ENCODE data around the gene SREBF2.

SREBF2 gene

DNA sequence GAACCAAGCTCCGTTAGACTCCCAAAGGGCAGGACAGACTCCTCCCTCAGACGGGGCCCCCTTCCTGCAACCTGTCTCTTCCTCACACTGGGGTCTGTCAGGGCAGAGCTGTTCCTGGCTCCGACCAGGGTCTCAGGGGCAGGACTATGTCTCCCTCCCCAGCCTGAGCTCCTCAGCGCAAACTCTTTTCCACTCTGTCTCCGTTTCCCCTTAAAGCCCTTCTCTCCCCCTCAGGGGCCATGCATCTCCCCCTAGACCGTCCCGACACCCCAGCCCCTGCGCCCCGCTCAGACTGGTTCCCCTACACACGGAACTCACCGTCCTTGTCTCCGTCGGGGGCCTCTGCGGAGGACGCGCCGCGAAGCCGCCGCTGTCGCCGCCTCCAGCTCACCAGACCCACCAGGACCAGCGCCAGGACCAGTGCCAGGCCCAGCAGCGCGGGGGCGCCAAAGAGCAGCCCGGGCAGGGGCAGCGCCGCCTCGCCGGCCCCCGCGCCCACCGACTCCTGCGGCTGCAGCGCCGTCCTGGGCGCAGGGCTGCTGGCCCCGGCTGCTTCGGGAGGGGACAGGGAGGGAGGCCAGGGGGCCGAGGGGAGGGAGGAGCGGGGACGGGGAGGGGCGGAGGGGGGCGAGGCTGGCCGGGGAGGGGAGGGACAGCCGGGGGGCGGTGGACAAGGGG is 93.0 kb downstream of the SREBF2 start:
- Mint-ChIP-seq H3K27ac (peak overlapping the region; percentile 84 to 88), H3K36me3 (ENCODE audit: insufficient read depth) (peaks cover 26% of the 10 kb centered on the region), H3K9me3 (no peaks in the 10 kb centered on the region), H3K4me1 (ENCODE audit: low read depth in 2 of 2) (peaks cover 11 to 18% of the 10 kb centered on the region in 2 donors), H3K4me3 (peak overlapping the region; percentile 84), H3K27me3 (no peaks in the 10 kb centered on the region)
- peak; percentile 83 for ATAC-seq (replicated peaks)
- DNase-seq, result peak; percentile 80 to 84 (median 82)

DNA sequence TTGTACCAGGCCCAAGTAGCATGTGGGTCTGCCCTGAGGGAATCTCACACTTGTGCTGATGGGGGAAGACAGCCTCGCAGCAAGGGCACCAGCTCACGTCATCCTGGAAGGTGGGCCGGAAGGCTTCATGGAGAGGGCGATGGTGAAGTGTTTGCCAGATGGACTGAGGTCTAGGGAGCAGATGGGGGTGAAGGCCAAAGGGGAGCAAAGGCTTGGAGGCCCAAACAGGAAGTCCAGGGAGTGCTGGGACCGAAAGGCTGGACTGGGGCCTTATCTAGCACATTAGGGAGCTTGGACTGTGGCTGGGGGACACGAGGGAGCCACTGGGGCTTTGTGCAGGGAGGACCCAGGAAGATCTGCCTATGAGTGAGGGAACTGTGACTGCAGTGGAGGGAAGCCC is 94.9 kb downstream of the SREBF2 start:
- DNase-seq (no peak), ATAC-seq (replicated peaks) (no peak)
- Mint-ChIP-seq H3K27ac (peak overlapping the region; percentile 81 to 84), H3K4me3 (peak overlapping the region; percentile 73 to 75), H3K27me3 (no peaks in the 10 kb centered on the region), H3K36me3 (ENCODE audit: insufficient read depth) (peaks cover 15% of the 10 kb centered on the region), H3K4me1 (ENCODE audit: low read depth in 2 of 2) (peaks cover 11 to 20% of the 10 kb centered on the region in 2 donors), H3K9me3 (no peaks in the 10 kb centered on the region)

DNA sequence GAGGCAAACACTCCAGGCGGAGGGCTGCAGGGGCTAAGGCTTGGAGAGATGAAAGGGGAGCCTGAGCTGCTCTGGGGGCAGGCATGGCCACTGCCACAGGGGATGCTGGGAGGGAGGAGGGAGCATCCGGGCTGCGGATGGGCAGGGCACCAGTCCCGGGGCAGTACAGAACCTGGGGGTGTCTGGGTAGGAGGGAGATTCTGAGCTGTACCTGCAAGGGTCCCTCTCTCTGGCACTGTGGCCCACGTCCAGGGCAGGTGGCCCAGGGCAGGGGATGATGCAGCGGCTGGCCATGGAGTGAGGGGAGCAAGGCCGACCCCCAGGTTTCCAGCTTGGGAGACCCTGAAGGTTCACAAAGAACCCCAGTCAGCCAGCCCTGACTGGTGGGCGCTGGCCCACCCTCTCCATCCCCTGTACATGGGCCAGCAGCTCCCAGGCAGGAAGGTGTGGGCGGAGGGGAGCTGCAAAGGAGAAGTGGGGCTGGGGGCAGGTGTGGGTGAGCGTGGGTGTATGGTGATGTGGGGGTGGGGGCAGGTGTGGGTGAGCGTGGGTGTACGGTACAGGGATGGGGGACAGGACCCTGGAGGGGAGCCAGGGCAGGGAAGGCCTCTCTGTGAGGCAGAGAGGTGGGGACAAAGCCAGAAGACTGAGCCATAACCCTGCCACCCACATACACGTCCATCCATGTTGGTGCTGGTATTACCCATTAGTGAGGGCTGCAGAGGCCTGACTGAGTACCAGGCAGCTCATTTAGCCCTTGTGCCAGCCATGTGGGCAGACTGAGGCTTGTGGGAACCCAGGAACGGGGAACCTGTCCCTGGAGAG is 95.9 kb downstream of the SREBF2 start:
- peak overlapping the region; percentile 73 to 75 for H3K4me3 Mint-ChIP-seq
- no peaks in the 10 kb centered on the region for H3K27me3 Mint-ChIP-seq
- H3K4me1 Mint-ChIP-seq (ENCODE audit: low read depth in 2 of 2), result peaks cover 11 to 23% of the 10 kb centered on the region in 2 donors
- DNase-seq, result no peak
- ATAC-seq (replicated peaks), result no peak
- H3K27ac Mint-ChIP-seq, result peak overlapping the region; percentile 53 to 84
- peaks cover 14% of the 10 kb centered on the region for H3K36me3 Mint-ChIP-seq (ENCODE audit: insufficient read depth)
- no peaks in the 10 kb centered on the region for H3K9me3 Mint-ChIP-seq

DNA sequence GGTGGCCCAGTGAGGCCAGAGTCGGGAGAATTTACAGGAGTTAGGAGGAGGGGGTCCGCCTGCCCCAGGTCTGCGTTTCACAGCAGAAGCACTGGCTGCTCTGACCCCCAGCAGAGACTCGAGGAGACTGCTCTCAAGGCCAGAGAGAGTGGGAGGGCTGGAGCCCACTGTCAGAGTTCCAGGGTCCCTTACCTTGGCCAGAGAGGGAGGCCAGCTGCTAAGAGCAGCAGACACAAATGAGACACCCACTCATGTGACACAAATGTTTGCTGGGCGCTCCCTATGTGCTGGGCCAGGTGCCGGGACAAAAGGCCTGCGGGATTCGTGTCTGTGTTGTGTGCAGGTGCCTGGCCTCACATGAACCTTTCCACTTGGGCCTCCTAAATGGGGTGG is 96.5 kb downstream of the SREBF2 start:
- Mint-ChIP-seq H3K9me3 (no peaks in the 10 kb centered on the region), H3K4me1 (ENCODE audit: low read depth in 2 of 2) (peaks cover 11 to 23% of the 10 kb centered on the region in 2 donors), H3K4me3 (no peak overlapping the region), H3K27me3 (no peaks in the 10 kb centered on the region), H3K36me3 (ENCODE audit: insufficient read depth) (peaks cover 14% of the 10 kb centered on the region), H3K27ac (no peak overlapping the region)
- ATAC-seq (replicated peaks) (no peak), DNase-seq (no peak)

DNA sequence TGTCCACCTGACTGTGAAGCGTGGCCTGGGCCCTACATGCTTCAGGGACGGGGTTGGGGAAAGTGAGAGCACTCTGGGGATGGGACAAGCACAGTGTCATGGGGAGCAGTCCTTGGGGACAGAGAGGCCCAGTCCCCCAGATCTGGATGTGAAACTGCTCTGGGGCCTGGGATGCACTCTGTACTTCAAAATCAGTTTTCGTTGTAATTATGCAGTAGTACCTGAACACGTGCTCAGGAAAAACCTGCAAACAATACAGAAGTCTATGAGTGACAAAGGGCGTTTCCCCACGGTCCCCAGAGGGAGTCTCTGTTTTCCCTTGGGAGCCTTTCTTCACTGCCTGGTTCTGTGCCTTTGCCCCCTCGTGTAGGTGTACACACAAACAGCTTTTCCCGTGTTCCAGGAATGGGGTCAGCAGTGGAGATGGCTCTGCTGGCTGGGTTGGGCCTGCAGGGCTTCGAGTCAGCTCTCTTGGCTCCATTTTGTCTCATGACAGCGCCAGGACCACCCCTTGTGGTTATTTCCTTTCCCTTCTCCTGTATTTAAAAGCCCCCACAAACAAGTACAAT is 98.9 kb downstream of the SREBF2 start:
- ATAC-seq (replicated peaks) (no peak), DNase-seq (no peak)
- no peaks in the 10 kb centered on the region for H3K27me3 Mint-ChIP-seq
- no peak overlapping the region for H3K4me3 Mint-ChIP-seq
- H3K9me3 Mint-ChIP-seq, result no peaks in the 10 kb centered on the region
- peak overlapping the region in 1 of 2 donors; percentile 67 for H3K27ac Mint-ChIP-seq
- peaks cover 20% of the 10 kb centered on the region for H3K36me3 Mint-ChIP-seq (ENCODE audit: insufficient read depth)
- H3K4me1 Mint-ChIP-seq (ENCODE audit: low read depth in 2 of 2), result peaks cover 7 to 21% of the 10 kb centered on the region in 2 donors

DNA sequence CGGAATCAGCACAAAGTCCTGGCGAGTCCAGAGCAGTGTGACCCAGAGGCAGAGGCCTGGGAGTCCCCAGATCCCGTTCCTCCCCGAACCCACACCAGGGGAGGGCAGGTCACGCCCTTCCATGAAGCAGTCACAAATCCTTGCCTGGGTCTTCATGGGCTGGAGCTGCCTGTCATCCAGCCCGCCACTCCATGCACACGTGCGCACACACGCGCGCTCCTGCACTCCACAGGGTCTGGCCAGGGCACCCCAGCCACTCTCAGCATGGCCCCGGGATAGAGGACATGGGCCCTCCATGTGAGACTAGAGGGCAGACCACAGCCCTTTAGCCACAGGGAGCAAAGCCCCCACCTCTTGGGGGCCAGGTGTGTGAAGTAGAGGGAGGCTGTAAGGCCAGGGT is 99.4 kb downstream of the SREBF2 start:
- peaks cover 7 to 20% of the 10 kb centered on the region in 2 donors for H3K4me1 Mint-ChIP-seq (ENCODE audit: low read depth in 2 of 2)
- no peaks in the 10 kb centered on the region for H3K9me3 Mint-ChIP-seq
- peak overlapping the region in 1 of 2 donors; percentile 67 for H3K27ac Mint-ChIP-seq
- H3K36me3 Mint-ChIP-seq (ENCODE audit: insufficient read depth), result peaks cover 18% of the 10 kb centered on the region
- H3K4me3 Mint-ChIP-seq, result no peak overlapping the region
- no peaks in the 10 kb centered on the region for H3K27me3 Mint-ChIP-seq
- no peak for DNase-seq
- ATAC-seq (replicated peaks), result no peak

DNA sequence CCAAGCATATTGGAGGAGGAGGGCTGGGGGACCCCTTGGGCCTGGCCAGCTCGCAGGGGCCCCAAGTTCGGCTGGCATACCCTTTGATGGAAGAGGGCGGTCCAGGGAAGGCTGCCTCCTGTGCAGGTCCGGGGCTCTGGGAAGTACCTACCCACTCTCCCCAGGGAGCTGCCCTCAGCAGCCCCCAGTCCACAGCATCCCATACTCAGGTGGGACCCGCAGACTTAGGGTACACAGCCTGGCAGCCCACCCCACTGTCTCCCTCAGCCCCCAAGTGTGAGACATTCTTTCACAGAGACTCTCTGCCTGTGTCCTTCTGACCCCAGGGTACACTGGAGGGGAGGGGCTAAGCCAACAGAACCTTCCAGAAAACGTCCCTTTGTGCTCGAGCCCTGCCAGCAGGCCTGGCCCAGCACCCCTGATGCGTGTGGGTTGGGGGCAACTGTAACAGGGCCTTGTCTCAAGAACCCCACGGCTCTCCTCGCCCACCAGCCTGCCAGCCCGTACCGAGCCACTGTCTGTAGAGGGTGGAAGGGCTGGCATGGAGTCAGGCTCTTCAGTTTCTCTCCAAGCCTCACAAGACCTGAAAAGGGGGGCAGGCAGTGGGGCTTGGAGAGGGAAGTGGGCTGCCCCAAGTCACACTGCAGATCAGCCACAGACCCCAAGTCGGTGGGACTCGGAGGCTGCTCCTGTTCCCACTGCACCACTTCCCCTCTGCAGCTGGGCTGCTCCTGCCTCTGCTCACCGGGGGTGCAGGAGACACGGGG is 100.7 kb downstream of the SREBF2 start:
- ATAC-seq (replicated peaks) (no peak), DNase-seq (no peak)
- no peaks in the 10 kb centered on the region for H3K27me3 Mint-ChIP-seq
- peaks cover 9 to 13% of the 10 kb centered on the region in 2 donors for H3K4me1 Mint-ChIP-seq (ENCODE audit: low read depth in 2 of 2)
- H3K27ac Mint-ChIP-seq, result peak overlapping the region; percentile 41 to 78
- H3K36me3 Mint-ChIP-seq (ENCODE audit: insufficient read depth), result peaks cover 30% of the 10 kb centered on the region
- no peak overlapping the region for H3K4me3 Mint-ChIP-seq
- no peaks in the 10 kb centered on the region for H3K9me3 Mint-ChIP-seq

DNA sequence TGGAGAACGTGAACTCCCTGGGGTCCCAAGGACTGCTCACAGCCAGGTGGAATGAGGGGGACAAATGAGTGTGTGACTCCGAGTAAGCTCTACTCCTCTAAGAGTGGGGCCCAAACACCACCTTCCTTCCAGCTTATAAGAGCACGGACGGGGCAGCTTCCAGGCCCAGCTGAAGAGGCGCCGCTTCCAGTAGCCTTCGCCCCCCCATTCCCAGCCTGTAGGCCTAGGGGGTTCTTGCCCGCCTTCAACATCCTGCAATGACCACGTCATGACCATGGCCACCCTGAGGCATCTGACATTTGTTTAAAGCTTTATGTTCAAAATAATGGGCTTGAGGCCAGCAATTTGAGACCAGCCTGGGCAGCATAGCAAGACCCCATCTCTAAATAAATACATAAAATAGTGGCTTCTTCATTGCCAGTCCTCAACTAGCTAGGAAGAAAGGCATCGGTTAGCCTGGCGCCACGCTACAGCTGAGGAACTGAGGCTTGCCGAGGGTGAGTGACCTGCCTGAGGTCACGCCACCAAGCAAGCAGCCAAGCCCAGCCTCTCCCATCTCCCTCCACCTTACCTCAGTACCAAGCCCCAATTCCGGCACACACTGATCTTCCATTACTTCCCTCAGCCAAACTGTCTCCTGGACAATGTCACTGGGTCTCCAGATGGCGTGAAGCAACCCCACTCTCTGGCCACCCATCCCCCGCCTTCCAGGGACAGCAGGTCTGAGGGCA is 101.5 kb downstream of the SREBF2 start:
- Mint-ChIP-seq H3K4me1 (ENCODE audit: low read depth in 2 of 2) (peaks cover 11 to 18% of the 10 kb centered on the region in 2 donors), H3K9me3 (no peaks in the 10 kb centered on the region), H3K36me3 (ENCODE audit: insufficient read depth) (peaks cover 36% of the 10 kb centered on the region), H3K4me3 (no peak overlapping the region), H3K27ac (peak overlapping the region; percentile 41 to 78), H3K27me3 (no peaks in the 10 kb centered on the region)
- no peak for ATAC-seq (replicated peaks)
- no peak for DNase-seq

DNA sequence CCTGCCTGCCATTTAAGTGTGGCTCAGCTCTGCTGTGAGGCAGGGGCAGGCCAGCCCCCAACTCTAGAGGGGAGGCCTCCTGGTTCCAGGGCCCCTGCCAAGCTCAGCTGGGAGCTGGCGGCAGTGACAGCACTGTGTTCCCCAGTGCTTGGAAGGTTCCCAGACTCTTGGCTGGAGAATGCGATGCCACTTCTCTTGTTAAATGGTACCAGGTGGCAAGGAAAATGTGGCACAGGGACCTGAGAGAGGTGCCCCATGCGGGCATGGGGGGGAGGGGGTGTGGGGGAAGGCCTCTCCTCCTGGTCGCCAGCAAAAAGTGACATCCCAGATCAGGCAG is 102.1 kb downstream of the SREBF2 start:
- Mint-ChIP-seq H3K4me1 (ENCODE audit: low read depth in 2 of 2) (peaks cover 16 to 22% of the 10 kb centered on the region in 2 donors), H3K27me3 (no peaks in the 10 kb centered on the region), H3K27ac (no peak overlapping the region), H3K4me3 (no peak overlapping the region), H3K9me3 (no peaks in the 10 kb centered on the region), H3K36me3 (ENCODE audit: insufficient read depth) (peaks cover 41% of the 10 kb centered on the region)
- no peak for ATAC-seq (replicated peaks)
- no peak for DNase-seq

DNA sequence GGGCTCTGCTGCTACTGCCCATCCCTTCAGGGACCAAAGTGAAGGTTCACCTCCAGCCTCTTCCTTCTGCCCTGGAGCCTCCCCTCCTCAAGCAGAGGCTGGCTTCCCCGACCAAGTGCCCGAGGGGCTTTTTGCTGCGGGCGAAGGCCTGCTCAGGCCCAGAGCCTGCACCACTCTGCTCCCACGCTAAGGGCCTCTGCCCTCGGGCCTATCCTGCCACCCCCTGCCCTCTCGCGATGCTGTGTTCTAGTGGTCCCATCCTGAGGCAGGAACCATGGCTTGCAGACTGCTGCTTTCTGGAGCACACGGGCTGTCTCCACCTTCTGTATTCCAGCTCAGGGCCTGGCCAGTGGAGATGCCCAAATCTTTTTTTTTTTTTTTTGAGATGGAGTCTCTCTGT is 102.6 kb downstream of the SREBF2 start:
- H3K4me1 Mint-ChIP-seq (ENCODE audit: low read depth in 2 of 2), result peaks cover 20 to 23% of the 10 kb centered on the region in 2 donors
- peak overlapping the region in 1 of 2 donors; percentile 94 for H3K27ac Mint-ChIP-seq
- DNase-seq (no peak), ATAC-seq (replicated peaks) (no peak)
- peaks cover 46% of the 10 kb centered on the region for H3K36me3 Mint-ChIP-seq (ENCODE audit: insufficient read depth)
- no peaks in the 10 kb centered on the region for H3K27me3 Mint-ChIP-seq
- H3K9me3 Mint-ChIP-seq, result no peaks in the 10 kb centered on the region
- no peak overlapping the region for H3K4me3 Mint-ChIP-seq

DNA sequence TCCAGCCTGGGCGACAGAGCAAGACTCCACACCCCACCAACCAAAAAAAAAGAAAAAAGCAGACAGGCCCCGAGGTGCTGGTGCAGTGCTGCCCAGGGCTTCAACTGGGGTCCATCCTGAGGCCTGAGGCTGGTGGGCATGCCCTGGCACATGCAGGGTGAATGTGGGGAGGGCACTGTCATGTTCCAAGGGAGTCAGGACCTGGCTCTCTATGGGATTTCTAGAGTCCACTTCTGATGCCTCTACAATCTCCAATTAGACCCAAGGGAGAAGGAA is 103.9 kb downstream of the SREBF2 start:
- Mint-ChIP-seq H3K4me1 (ENCODE audit: low read depth in 2 of 2) (peaks cover 33 to 35% of the 10 kb centered on the region in 2 donors), H3K4me3 (no peak overlapping the region), H3K9me3 (no peaks in the 10 kb centered on the region), H3K36me3 (ENCODE audit: insufficient read depth) (peaks cover 55% of the 10 kb centered on the region), H3K27ac (peak overlapping the region in 1 of 2 donors; percentile 94), H3K27me3 (no peaks in the 10 kb centered on the region)
- DNase-seq (no peak), ATAC-seq (replicated peaks) (no peak)

DNA sequence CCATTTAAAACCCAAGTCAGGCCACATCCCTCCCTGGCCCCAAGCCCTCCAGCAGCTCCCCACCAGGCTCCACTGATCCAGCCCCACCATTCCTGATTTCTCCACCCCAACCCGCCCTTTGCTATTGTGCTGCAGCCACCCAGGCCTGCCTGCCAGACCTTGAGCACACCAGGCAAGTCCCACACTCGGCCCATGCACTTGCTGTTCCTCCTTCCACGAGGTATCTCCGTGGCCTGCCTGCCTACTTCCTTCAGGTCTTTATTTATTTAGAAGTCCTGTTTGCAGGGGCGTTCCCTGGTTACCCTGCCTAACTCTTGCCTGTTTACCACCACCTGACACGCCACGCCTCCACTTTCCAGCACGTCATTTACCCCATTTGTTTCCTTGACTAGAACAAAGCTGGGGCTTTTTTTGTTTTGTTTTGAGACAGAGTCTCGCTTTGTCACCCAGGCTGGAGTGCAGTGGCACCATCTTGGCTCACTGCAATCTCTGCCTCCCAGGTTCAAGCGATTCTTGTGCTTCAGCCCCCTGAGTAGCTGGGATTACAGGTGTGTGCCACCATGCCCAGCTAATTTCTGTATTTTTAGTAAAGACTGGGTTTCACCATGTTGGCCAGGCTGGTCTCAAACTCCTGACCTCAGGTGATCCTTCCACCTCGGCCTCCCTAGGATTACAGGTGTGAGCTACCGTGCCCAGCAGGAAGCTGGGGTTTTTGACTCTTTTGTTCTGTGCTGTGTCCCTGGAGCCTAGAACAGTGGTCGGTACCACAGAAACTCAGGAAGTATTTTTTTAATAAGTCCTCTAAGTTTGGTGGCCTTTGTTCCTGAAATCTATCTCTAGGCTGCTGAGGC is 107.3 kb downstream of the SREBF2 start:
- H3K27ac Mint-ChIP-seq, result peak overlapping the region; percentile 94 to 100
- H3K27me3 Mint-ChIP-seq, result no peaks in the 10 kb centered on the region
- H3K36me3 Mint-ChIP-seq (ENCODE audit: insufficient read depth), result peaks cover 47% of the 10 kb centered on the region
- peaks cover 27 to 34% of the 10 kb centered on the region in 2 donors for H3K4me1 Mint-ChIP-seq (ENCODE audit: low read depth in 2 of 2)
- peak; percentile 77 for ATAC-seq (replicated peaks)
- DNase-seq, result peak; percentile 92 to 95 (median 95)
- H3K9me3 Mint-ChIP-seq, result no peaks in the 10 kb centered on the region
- H3K4me3 Mint-ChIP-seq, result peak overlapping the region; percentile 69 to 93

Measured in effector memory CD8-positive, alpha-beta T cell (primary cell).